Mesendoderm (in vitro differentiated cells): ENCODE data around the gene DMBX1.

Source experiments
- DNase-seq: peaks from one replicate; pipeline ENCODE4 v3.0.0; 2013
- H2AK5ac ChIP-seq: 2 replicates; pipeline ENCODE4 v1.6.1; 2013; ENCODE audit warnings: low read length, inconsistent platforms
- H2BK120ac ChIP-seq: 2 replicates; pipeline ENCODE4 v1.6.1; 2013; ENCODE audit warnings: low read depth, mild to moderate bottlenecking, low read length, moderate library complexity, mixed read lengths
- H2BK15ac ChIP-seq: replicated peaks from 2 replicates; pipeline ENCODE4 v1.6.1; 2013; ENCODE audit warnings: low read depth, mild to moderate bottlenecking, moderate library complexity
- H2BK5ac ChIP-seq: 2 replicates; pipeline ENCODE4 v1.6.1; 2013; ENCODE audit warnings: low read length, inconsistent platforms
- H3K18ac ChIP-seq: 2 replicates; pipeline ENCODE4 v1.6.1; 2013; ENCODE audit warnings: mild to moderate bottlenecking, low read length, mixed read lengths
- H3K23ac ChIP-seq: one replicate; pipeline ENCODE4 v1.6.1; 2013; ENCODE audit warnings: low read length
- H3K27ac ChIP-seq: 2 replicates; pipeline ENCODE4 v1.5.1; 2013; ENCODE audit warnings: low read depth, mild to moderate bottlenecking, inconsistent platforms, low read length, moderate library complexity
- H3K27me3 ChIP-seq: 2 replicates; pipeline ENCODE4 v1.6.1; 2013; ENCODE audit warnings: low read length, control low read depth, mild to moderate bottlenecking, inconsistent platforms; ENCODE audit not compliant: insufficient read depth, poor library complexity
- H3K36me3 ChIP-seq: 2 replicates; pipeline ENCODE4 v1.6.1; 2013; ENCODE audit warnings: low read length, inconsistent platforms; ENCODE audit not compliant: control insufficient read depth, insufficient read depth
- H3K4ac ChIP-seq: one replicate; pipeline ENCODE4 v1.6.1; 2013; ENCODE audit warnings: low read depth, mild to moderate bottlenecking, low read length, moderate library complexity
- H3K4me1 ChIP-seq: 2 replicates; pipeline ENCODE4 v1.6.1; 2013; ENCODE audit warnings: low read depth, low read length, inconsistent platforms; ENCODE audit not compliant: control insufficient read depth
- H3K4me2 ChIP-seq: 2 replicates; pipeline ENCODE4 v1.6.1; 2013; ENCODE audit warnings: low read length
- H3K4me3 ChIP-seq: 2 replicates; pipeline ENCODE4 v1.5.1; 2013; ENCODE audit warnings: mild to moderate bottlenecking, low read length
- H3K56ac ChIP-seq: one replicate; pipeline ENCODE4 v1.6.1; 2013; ENCODE audit warnings: low read length
- H3K79me1 ChIP-seq: 2 replicates; pipeline ENCODE4 v1.6.1; 2013; ENCODE audit warnings: low read length, inconsistent platforms
- H3K79me2 ChIP-seq: 2 replicates; pipeline ENCODE4 v1.6.1; 2013; ENCODE audit warnings: mild to moderate bottlenecking, low read length; ENCODE audit not compliant: control insufficient read depth, insufficient read depth
- H3K9ac ChIP-seq: 2 replicates; pipeline ENCODE4 v1.6.1; 2013; ENCODE audit warnings: low read length, inconsistent platforms
- H4K5ac ChIP-seq: one replicate; pipeline ENCODE4 v1.6.1; 2013; ENCODE audit warnings: low read length
- H4K8ac ChIP-seq: one replicate; pipeline ENCODE4 v1.6.1; 2013; ENCODE audit warnings: low read depth, mild to moderate bottlenecking, control low read depth, low read length, moderate library complexity
- WGBS: extraction: QIAGEN DNeasy Blood & Tissue Kit; methylation state at CpG from one replicate; pipeline ENCODE4 v1.1.7; 2013; ENCODE audit warnings: low lambda C conversion rate, missing lambda C conversion rate; ENCODE audit not compliant: insufficient coverage; ENCODE audit errors: extremely low coverage; 5-methylcytosine and 5-hydroxymethylcytosine counted together

DMBX1 gene

GRCh38 chr1:46506470-46507219 lies 17.0 kb downstream of the DMBX1 start:
- no peak overlapping the region for H3K23ac ChIP-seq

GRCh38 chr1:46508757-46509156 lies 19.1 kb downstream of the DMBX1 start:
- no peak overlapping the region for H3K4me2 ChIP-seq
- H3K23ac ChIP-seq: no peak overlapping the region
- no peak overlapping the region for H4K5ac ChIP-seq
- H4K8ac ChIP-seq: no peak overlapping the region
- H3K27me3 ChIP-seq: peaks cover under 1% of the 10 kb centered on the region
- H3K56ac ChIP-seq: no peak overlapping the region
- no peak overlapping the region for H3K4me3 ChIP-seq
- H2AK5ac ChIP-seq: no peak overlapping the region
- no peak overlapping the region for H2BK15ac ChIP-seq
- DNase-seq: no peak
- no peak overlapping the region for H3K18ac ChIP-seq
- WGBS: no CpG with 5 or more reads among the region's 5 CpGs
- no peaks in the 10 kb centered on the region for H3K36me3 ChIP-seq
- H3K9ac ChIP-seq: no peak overlapping the region
- H3K79me1 ChIP-seq: no peaks in the 10 kb centered on the region
- no peak overlapping the region for H3K27ac ChIP-seq
- no peak overlapping the region for H2BK5ac ChIP-seq
- no peak overlapping the region for H2BK120ac ChIP-seq
- H3K79me2 ChIP-seq: no peaks in the 10 kb centered on the region
- no peak overlapping the region for H3K4ac ChIP-seq
- no peaks in the 10 kb centered on the region for H3K4me1 ChIP-seq

More at GRCh38 chr1:46506470-46507219, 17.0 kb downstream of the DMBX1 start:
- H3K9ac ChIP-seq: no peak overlapping the region
- H2BK5ac ChIP-seq: no peak overlapping the region
- H3K56ac ChIP-seq: no peak overlapping the region
- H2BK15ac ChIP-seq: no peak overlapping the region
- no peaks in the 10 kb centered on the region for H3K36me3 ChIP-seq
- no peaks in the 10 kb centered on the region for H3K79me2 ChIP-seq
- peaks cover 5% of the 10 kb centered on the region for H3K27me3 ChIP-seq
- H4K8ac ChIP-seq: no peak overlapping the region
- H3K27ac ChIP-seq: no peak overlapping the region
- DNase-seq: no peak
- no peak overlapping the region for H4K5ac ChIP-seq
- H3K4me1 ChIP-seq: no peaks in the 10 kb centered on the region
- no CpG with 5 or more reads among the region's 17 CpGs for WGBS
- no peak overlapping the region for H3K18ac ChIP-seq
- H2AK5ac ChIP-seq: no peak overlapping the region
- no peaks in the 10 kb centered on the region for H3K79me1 ChIP-seq
- no peak overlapping the region for H2BK120ac ChIP-seq
- H3K4ac ChIP-seq: no peak overlapping the region
- no peak overlapping the region for H3K4me3 ChIP-seq
- H3K4me2 ChIP-seq: no peak overlapping the region

GRCh38 chr1:46510341-46510997 lies 20.8 kb downstream of the DMBX1 start:
- H3K9ac ChIP-seq: no peak overlapping the region
- no peak overlapping the region for H3K18ac ChIP-seq
- no peaks in the 10 kb centered on the region for H3K4me1 ChIP-seq
- no peak overlapping the region for H3K56ac ChIP-seq
- H3K79me1 ChIP-seq: no peaks in the 10 kb centered on the region
- H3K4me3 ChIP-seq: no peak overlapping the region
- no peak overlapping the region for H4K5ac ChIP-seq
- H2BK15ac ChIP-seq: no peak overlapping the region
- no peak for DNase-seq
- no CpG with 5 or more reads among the region's 19 CpGs for WGBS
- H3K27ac ChIP-seq: no peak overlapping the region
- no peak overlapping the region for H4K8ac ChIP-seq
- H3K4me2 ChIP-seq: no peak overlapping the region
- H3K36me3 ChIP-seq: no peaks in the 10 kb centered on the region
- no peak overlapping the region for H2BK5ac ChIP-seq
- no peaks in the 10 kb centered on the region for H3K27me3 ChIP-seq
- H2BK120ac ChIP-seq: no peak overlapping the region
- no peak overlapping the region for H3K4ac ChIP-seq
- no peak overlapping the region for H3K23ac ChIP-seq
- H2AK5ac ChIP-seq: no peak overlapping the region
- no peaks in the 10 kb centered on the region for H3K79me2 ChIP-seq

GRCh38 chr1:46510998-46511365 lies 21.3 kb downstream of the DMBX1 start:
- H3K4me2 ChIP-seq: no peak overlapping the region
- no peak overlapping the region for H2BK5ac ChIP-seq
- no peak overlapping the region for H3K18ac ChIP-seq
- H3K27ac ChIP-seq: no peak overlapping the region
- H3K4me1 ChIP-seq: no peaks in the 10 kb centered on the region
- no peak overlapping the region for H3K56ac ChIP-seq
- no peak overlapping the region for H2AK5ac ChIP-seq
- H4K5ac ChIP-seq: no peak overlapping the region
- H2BK120ac ChIP-seq: no peak overlapping the region
- no peaks in the 10 kb centered on the region for H3K27me3 ChIP-seq
- H3K36me3 ChIP-seq: no peaks in the 10 kb centered on the region
- no peak for DNase-seq
- H3K4ac ChIP-seq: no peak overlapping the region
- no peak overlapping the region for H3K23ac ChIP-seq
- WGBS: no CpG with 5 or more reads among the region's 8 CpGs
- no peak overlapping the region for H3K9ac ChIP-seq
- no peak overlapping the region for H2BK15ac ChIP-seq
- H3K79me2 ChIP-seq: no peaks in the 10 kb centered on the region
- H3K4me3 ChIP-seq: no peak overlapping the region
- no peaks in the 10 kb centered on the region for H3K79me1 ChIP-seq
- no peak overlapping the region for H4K8ac ChIP-seq

- Histone ChIP-seq H2BK15ac (no peak overlapping the region), H3K4ac (no peak overlapping the region), H3K18ac (no peak overlapping the region), H3K4me1 (peaks cover 9% of the 10 kb centered on the region), H3K4me3 (no peak overlapping the region), H3K79me1 (no peaks in the 10 kb centered on the region), H3K79me2 (no peaks in the 10 kb centered on the region), H4K5ac (no peak overlapping the region), H2BK120ac (no peak overlapping the region), H3K27me3 (no peaks in the 10 kb centered on the region), H4K8ac (no peak overlapping the region), H3K27ac (no peak overlapping the region), H3K56ac (peak overlapping the region; percentile 25), H2BK5ac (no peak overlapping the region), H3K9ac (no peak overlapping the region), H3K36me3 (no peaks in the 10 kb centered on the region), H3K23ac (peak overlapping the region; percentile 45), H2AK5ac (no peak overlapping the region), H3K4me2 (no peak overlapping the region)
- DNase-seq: no peak
- no CpG with 5 or more reads among the region's 23 CpGs for WGBS
Measured at GRCh38 chr1:46512135-46512791, 22.6 kb downstream of the DMBX1 start.
